Stimulated activated CD4-positive, alpha-beta T cell treated with anti-CD3 and anti-CD28 coated beads, TNF-alpha, amount 100 ng/mL, for 4 hours (primary cell): ENCODE data around the gene CRYL1.

Experiments
- DNase-seq, 3 experiments: peaks; one replicate each; pipeline ENCODE4 v3.0.0-alpha.2; 2020; ENCODE audit warnings: low read depth in 3 of 3

Gene CRYL1

GRCh38 chr13:20399961-20400360, 125.7 kb downstream of the CRYL1 start:
- no peak for DNase-seq

- DNase-seq = no peak
Measured at GRCh38 chr13:20399515-20399914, 126.1 kb downstream of the CRYL1 start.

- no peak for DNase-seq
Measured at GRCh38 chr13:20398459-20398858, 127.2 kb downstream of the CRYL1 start.

- DNase-seq = no peak
Measured at GRCh38 chr13:20397896-20398295, 127.8 kb downstream of the CRYL1 start.

GRCh38 chr13:20395061-20395916, 130.4 kb downstream of the CRYL1 start:
- DNase-seq = no peak

- no peak for DNase-seq
Measured at GRCh38 chr13:20394506-20394905, 131.2 kb downstream of the CRYL1 start.

- DNase-seq = no peak
Measured at GRCh38 chr13:20394169-20394501, 131.5 kb downstream of the CRYL1 start.

GRCh38 chr13:20393273-20394168, 132.1 kb downstream of the CRYL1 start:
- DNase-seq = no peak

- no peak for DNase-seq
Measured at GRCh38 chr13:20392530-20392929, 133.1 kb downstream of the CRYL1 start.

- no peak for DNase-seq
Measured at GRCh38 chr13:20391597-20392452, 133.8 kb downstream of the CRYL1 start.

- no peak for DNase-seq
Measured at GRCh38 chr13:20390526-20391175, 135.0 kb downstream of the CRYL1 start.

GRCh38 chr13:20389696-20390525, 135.7 kb downstream of the CRYL1 start:
- DNase-seq = no peak

- no peak for DNase-seq
Measured at GRCh38 chr13:20388184-20388583, 137.5 kb downstream of the CRYL1 start.

GRCh38 chr13:20387441-20387971, 138.2 kb downstream of the CRYL1 start:
- no peak for DNase-seq

- no peak for DNase-seq
Measured at GRCh38 chr13:20387006-20387405, 138.7 kb downstream of the CRYL1 start.

- DNase-seq = no peak
Measured at GRCh38 chr13:20383058-20383457, 142.6 kb downstream of the CRYL1 start.

GRCh38 chr13:20381401-20381800, 144.3 kb downstream of the CRYL1 start:
- DNase-seq = no peak

- DNase-seq = no peak
Measured at GRCh38 chr13:20378721-20379120, 146.9 kb downstream of the CRYL1 start.

GRCh38 chr13:20377720-20378119, 147.9 kb downstream of the CRYL1 start:
- no peak for DNase-seq

- no peak for DNase-seq
Measured at GRCh38 chr13:20375871-20376270, 149.8 kb downstream of the CRYL1 start.
